CD4-positive, alpha-beta T cell treated with Interleukin-6 for 4 hours (primary cell): Measurements from ENCODE around the gene HSPA1A.

Experiments
- DNase-seq: peaks from one replicate; pipeline ENCODE4 v3.0.0-alpha.2; 2020; ENCODE audit warnings: mixed read lengths

HSPA1A gene

DNA sequence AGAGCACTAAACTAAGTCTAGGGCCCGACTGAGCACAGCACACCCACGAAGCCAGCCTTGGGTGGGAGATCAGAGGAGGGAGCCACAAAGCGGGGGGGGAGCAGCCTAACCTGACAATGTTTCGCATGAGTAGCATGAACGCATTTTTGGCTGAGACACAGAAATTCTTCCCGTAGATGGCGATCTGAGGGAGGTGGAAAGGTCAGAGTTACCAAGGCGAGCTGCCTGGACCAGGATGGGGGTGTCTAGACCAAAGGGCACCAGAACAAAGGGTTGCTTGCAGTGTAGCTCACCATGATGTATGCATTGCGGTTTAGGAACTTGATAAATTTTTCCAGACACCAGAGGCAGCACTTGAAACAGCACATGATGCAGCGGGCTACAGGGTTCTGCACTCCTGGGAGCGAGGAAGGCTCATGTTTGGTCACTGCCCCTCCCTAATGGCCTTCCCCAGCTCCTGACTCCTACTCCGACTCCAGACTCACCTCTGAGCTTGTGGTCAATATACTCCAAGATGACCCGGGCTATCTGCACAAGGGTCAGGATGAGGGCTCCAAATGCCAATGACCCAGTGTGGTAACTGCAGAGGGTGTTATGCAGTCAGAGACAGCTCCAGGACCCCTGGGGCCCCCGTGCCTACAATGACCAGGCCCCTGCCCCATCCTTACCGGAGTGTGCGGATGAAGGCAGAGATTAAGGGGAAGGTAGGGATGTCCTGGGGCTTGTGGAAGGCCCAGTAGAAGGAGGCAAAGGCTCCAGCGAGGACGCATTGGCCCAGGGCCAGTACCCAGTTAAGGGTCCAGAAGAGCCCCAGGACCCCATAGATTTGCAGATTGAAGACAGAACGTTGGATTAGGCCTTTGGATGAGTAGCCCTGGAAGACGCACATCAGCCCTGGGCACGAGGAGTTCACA is 50.1 kb downstream of the HSPA1A start:
- no peak for DNase-seq
